WI38 (cell line): ENCODE data around the gene CXCR6.

Source experiments
- H3K4me3 ChIP-seq: 2 replicates; pipeline ENCODE4 v1.5.1; 2011; ENCODE audit warnings: low read depth, mild to moderate bottlenecking, control low read depth, low read length
- TF ChIP-seq, protein P1 (sequence below): IDR thresholded peaks from 2 replicates; pipeline ENCODE4 v1.5.1; 2012; ENCODE audit warnings: low read depth, mild to moderate bottlenecking, control low read depth, low read length

The CXCR6 gene

DNA sequence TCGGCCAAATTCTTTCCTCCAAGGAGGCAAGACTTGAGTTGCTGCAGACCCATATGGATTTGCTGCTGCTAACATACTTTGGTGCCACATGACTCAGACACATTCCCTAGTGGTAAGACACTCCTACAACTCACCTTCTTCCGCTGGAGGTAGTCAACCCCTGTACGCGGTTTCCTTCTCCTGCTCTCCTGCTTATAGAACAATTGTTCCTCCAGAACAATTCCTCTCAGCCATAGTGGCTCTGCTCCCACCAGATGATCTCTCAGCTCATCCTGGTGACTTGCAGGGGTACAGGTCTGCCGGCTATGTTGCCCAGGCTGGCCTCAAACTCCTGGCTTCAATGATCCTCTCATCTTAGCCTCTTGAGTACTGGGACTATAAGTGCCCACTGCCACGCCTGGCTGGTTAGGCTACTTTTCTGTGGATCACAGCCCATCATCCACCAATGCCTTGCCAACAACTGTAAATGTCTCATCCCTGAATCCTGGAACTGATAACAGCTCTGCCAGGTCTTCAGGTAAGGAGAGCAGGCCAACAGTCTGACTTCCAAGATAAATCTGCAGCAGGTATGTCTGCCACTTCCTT is 2.4 kb upstream of the CXCR6 start:
- TF ChIP-seq, protein P1, sequence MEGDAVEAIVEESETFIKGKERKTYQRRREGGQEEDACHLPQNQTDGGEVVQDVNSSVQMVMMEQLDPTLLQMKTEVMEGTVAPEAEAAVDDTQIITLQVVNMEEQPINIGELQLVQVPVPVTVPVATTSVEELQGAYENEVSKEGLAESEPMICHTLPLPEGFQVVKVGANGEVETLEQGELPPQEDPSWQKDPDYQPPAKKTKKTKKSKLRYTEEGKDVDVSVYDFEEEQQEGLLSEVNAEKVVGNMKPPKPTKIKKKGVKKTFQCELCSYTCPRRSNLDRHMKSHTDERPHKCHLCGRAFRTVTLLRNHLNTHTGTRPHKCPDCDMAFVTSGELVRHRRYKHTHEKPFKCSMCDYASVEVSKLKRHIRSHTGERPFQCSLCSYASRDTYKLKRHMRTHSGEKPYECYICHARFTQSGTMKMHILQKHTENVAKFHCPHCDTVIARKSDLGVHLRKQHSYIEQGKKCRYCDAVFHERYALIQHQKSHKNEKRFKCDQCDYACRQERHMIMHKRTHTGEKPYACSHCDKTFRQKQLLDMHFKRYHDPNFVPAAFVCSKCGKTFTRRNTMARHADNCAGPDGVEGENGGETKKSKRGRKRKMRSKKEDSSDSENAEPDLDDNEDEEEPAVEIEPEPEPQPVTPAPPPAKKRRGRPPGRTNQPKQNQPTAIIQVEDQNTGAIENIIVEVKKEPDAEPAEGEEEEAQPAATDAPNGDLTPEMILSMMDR, result no peak
- H3K4me3 ChIP-seq, result no peak overlapping the region

GRCh38 chr3:45942051-45942825 is 1.0 kb upstream of the CXCR6 start:
- TF ChIP-seq, protein P1, result no peak

GRCh38 chr3:45944830-45945620 is 1.8 kb downstream of the CXCR6 start:
- TF ChIP-seq, protein P1, result no peak
- no peak overlapping the region for H3K4me3 ChIP-seq

More at GRCh38 chr3:45942051-45942825, 1.0 kb upstream of the CXCR6 start:
- no peak overlapping the region for H3K4me3 ChIP-seq

DNA sequence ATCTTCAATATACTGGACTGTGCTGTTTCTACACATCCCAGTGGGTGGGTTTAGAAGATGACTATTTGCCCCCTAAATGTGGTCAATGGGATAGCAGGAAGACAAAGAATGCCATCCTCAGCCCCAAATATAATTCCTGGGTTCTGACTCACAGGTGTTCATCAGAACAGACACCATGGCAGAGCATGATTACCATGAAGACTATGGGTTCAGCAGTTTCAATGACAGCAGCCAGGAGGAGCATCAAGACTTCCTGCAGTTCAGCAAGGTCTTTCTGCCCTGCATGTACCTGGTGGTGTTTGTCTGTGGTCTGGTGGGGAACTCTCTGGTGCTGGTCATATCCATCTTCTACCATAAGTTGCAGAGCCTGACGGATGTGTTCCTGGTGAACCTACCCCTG is 3.0 kb downstream of the CXCR6 start:
- TF ChIP-seq, protein P1, result no peak
- H3K4me3 ChIP-seq, result no peak overlapping the region

DNA sequence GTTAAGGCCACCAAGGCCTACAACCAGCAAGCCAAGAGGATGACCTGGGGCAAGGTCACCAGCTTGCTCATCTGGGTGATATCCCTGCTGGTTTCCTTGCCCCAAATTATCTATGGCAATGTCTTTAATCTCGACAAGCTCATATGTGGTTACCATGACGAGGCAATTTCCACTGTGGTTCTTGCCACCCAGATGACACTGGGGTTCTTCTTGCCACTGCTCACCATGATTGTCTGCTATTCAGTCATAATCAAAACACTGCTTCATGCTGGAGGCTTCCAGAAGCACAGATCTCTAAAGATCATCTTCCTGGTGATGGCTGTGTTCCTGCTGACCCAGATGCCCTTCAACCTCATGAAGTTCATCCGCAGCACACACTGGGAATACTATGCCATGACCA is 3.6 kb downstream of the CXCR6 start:
- TF ChIP-seq, protein P1, result no peak
- no peak overlapping the region for H3K4me3 ChIP-seq

- no peak overlapping the region for H3K4me3 ChIP-seq
- TF ChIP-seq, protein P1, result no peak
Observed at GRCh38 chr3:45947361-45947760, 4.1 kb downstream of the CXCR6 start.

GRCh38 chr3:45948311-45948781 is 5.1 kb downstream of the CXCR6 start:
- no peak overlapping the region for H3K4me3 ChIP-seq
- TF ChIP-seq, protein P1, result no peak
